ENCODE results near the gene UCK1.

UCK1 gene

GRCh38 chr9:131537946-131538345, 6.9 kb upstream of the UCK1 start:
- Histone ChIP-seq H3K36me3 (ENCODE audit: control insufficient read depth in 5 of 5, insufficient read depth in 5 of 5, low read length in 5 of 5) (no peaks in the 10 kb centered on the region), H3K4me3 (ENCODE audit: low read depth in 1 of 5, low read length in 5 of 5) (no peak overlapping the region), H3K27ac (ENCODE audit: low read depth, low read length) (no peak overlapping the region), H3K9me3 (ENCODE audit: control insufficient read depth in 5 of 5, low read length in 5 of 5) (peaks cover 0 to 6% (median 0%) of the 10 kb centered on the region in 5 donors), H3K27me3 (ENCODE audit: control insufficient read depth in 5 of 5, insufficient read depth in 4 of 5, low read length in 5 of 5) (no peaks in the 10 kb centered on the region), H3K4me1 (ENCODE audit: control insufficient read depth in 5 of 5, insufficient read depth in 5 of 5, low read length in 5 of 5) (no peaks in the 10 kb centered on the region), H3K9ac (ENCODE audit: low read length in 5 of 5) (no peak overlapping the region)

- no peak overlapping the region for H3K4me3 ChIP-seq (ENCODE audit: low read depth in 1 of 5, low read length in 5 of 5)
- no peaks in the 10 kb centered on the region for H3K27me3 ChIP-seq (ENCODE audit: control insufficient read depth in 5 of 5, insufficient read depth in 4 of 5, low read length in 5 of 5)
- no peak overlapping the region for H3K9ac ChIP-seq (ENCODE audit: low read length in 5 of 5)
- no peak overlapping the region for H3K27ac ChIP-seq (ENCODE audit: low read depth, low read length)
- H3K4me1 ChIP-seq (ENCODE audit: control insufficient read depth in 5 of 5, insufficient read depth in 5 of 5, low read length in 5 of 5): peaks cover under 1 to 15% (median 14%) of the 10 kb centered on the region in 5 donors
- no peaks in the 10 kb centered on the region for H3K9me3 ChIP-seq (ENCODE audit: control insufficient read depth in 5 of 5, low read length in 5 of 5)
- H3K36me3 ChIP-seq (ENCODE audit: control insufficient read depth in 5 of 5, insufficient read depth in 5 of 5, low read length in 5 of 5): peaks cover 0 to 2% (median 0%) of the 10 kb centered on the region in 5 donors
Measured at GRCh38 chr9:131534721-131535237, 3.7 kb upstream of the UCK1 start.

DNA sequence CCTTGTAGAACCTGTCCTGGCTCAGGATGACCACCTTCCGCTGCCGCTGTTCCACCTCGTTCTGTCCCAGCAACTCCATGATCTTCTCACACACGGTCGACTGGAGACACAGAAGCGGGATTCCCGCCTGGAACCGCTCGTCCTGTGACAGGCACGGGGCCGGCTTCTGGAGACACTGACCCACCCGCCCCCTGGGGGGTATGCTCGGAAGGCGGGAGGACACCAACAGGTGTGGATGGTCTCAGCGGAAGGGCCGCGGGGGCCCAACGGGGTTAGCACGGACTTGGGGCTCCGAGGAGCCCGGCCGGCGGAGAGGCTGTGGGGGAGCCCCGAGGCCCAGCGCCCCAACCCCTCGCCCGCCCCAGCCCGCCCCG, 530 bp downstream of the UCK1 start:
- no peaks in the 10 kb centered on the region for H3K9me3 ChIP-seq (ENCODE audit: control insufficient read depth in 5 of 5, low read length in 5 of 5)
- H3K9ac ChIP-seq (ENCODE audit: low read length in 5 of 5): peak overlapping the region; percentile 56 to 92 (median 90)
- H3K4me1 ChIP-seq (ENCODE audit: control insufficient read depth in 5 of 5, insufficient read depth in 5 of 5, low read length in 5 of 5): peaks cover 2 to 20% (median 17%) of the 10 kb centered on the region in 5 donors
- no peak overlapping the region for H3K27ac ChIP-seq (ENCODE audit: low read depth, low read length)
- peak overlapping the region; percentile 75 to 86 (median 83) for H3K4me3 ChIP-seq (ENCODE audit: low read depth in 1 of 5, low read length in 5 of 5)
- peaks cover 0 to 45% (median 36%) of the 10 kb centered on the region in 5 donors for H3K36me3 ChIP-seq (ENCODE audit: control insufficient read depth in 5 of 5, insufficient read depth in 5 of 5, low read length in 5 of 5)
- H3K27me3 ChIP-seq (ENCODE audit: control insufficient read depth in 5 of 5, insufficient read depth in 4 of 5, low read length in 5 of 5): no peaks in the 10 kb centered on the region

GRCh38 chr9:131529597-131530545, 1.2 kb downstream of the UCK1 start:
- peak overlapping the region; percentile 75 to 86 (median 83) for H3K4me3 ChIP-seq (ENCODE audit: low read depth in 1 of 5, low read length in 5 of 5)
- no peaks in the 10 kb centered on the region for H3K9me3 ChIP-seq (ENCODE audit: control insufficient read depth in 5 of 5, low read length in 5 of 5)
- H3K4me1 ChIP-seq (ENCODE audit: control insufficient read depth in 5 of 5, insufficient read depth in 5 of 5, low read length in 5 of 5): peaks cover 2 to 20% (median 17%) of the 10 kb centered on the region in 5 donors
- peaks cover 0 to 51% (median 42%) of the 10 kb centered on the region in 5 donors for H3K36me3 ChIP-seq (ENCODE audit: control insufficient read depth in 5 of 5, insufficient read depth in 5 of 5, low read length in 5 of 5)
- H3K9ac ChIP-seq (ENCODE audit: low read length in 5 of 5): peak overlapping the region; percentile 56 to 92 (median 90)
- H3K27ac ChIP-seq (ENCODE audit: low read depth, low read length): no peak overlapping the region
- no peaks in the 10 kb centered on the region for H3K27me3 ChIP-seq (ENCODE audit: control insufficient read depth in 5 of 5, insufficient read depth in 4 of 5, low read length in 5 of 5)

GRCh38 chr9:131528886-131529505, 2.1 kb downstream of the UCK1 start:
- Histone ChIP-seq H3K9me3 (ENCODE audit: control insufficient read depth in 5 of 5, low read length in 5 of 5) (no peaks in the 10 kb centered on the region), H3K4me3 (ENCODE audit: low read depth in 1 of 5, low read length in 5 of 5) (no peak overlapping the region), H3K27me3 (ENCODE audit: control insufficient read depth in 5 of 5, insufficient read depth in 4 of 5, low read length in 5 of 5) (no peaks in the 10 kb centered on the region), H3K36me3 (ENCODE audit: control insufficient read depth in 5 of 5, insufficient read depth in 5 of 5, low read length in 5 of 5) (peaks cover 0 to 60% (median 50%) of the 10 kb centered on the region in 5 donors), H3K27ac (ENCODE audit: low read depth, low read length) (no peak overlapping the region), H3K4me1 (ENCODE audit: control insufficient read depth in 5 of 5, insufficient read depth in 5 of 5, low read length in 5 of 5) (peaks cover 2 to 20% (median 17%) of the 10 kb centered on the region in 5 donors), H3K9ac (ENCODE audit: low read length in 5 of 5) (no peak overlapping the region)

GRCh38 chr9:131528186-131528585, 2.9 kb downstream of the UCK1 start:
- H3K4me3 ChIP-seq (ENCODE audit: low read depth in 1 of 5, low read length in 5 of 5): no peak overlapping the region
- peaks cover 0 to 68% (median 58%) of the 10 kb centered on the region in 5 donors for H3K36me3 ChIP-seq (ENCODE audit: control insufficient read depth in 5 of 5, insufficient read depth in 5 of 5, low read length in 5 of 5)
- no peaks in the 10 kb centered on the region for H3K27me3 ChIP-seq (ENCODE audit: control insufficient read depth in 5 of 5, insufficient read depth in 4 of 5, low read length in 5 of 5)
- H3K4me1 ChIP-seq (ENCODE audit: control insufficient read depth in 5 of 5, insufficient read depth in 5 of 5, low read length in 5 of 5): peaks cover 2 to 20% (median 17%) of the 10 kb centered on the region in 5 donors
- H3K27ac ChIP-seq (ENCODE audit: low read depth, low read length): no peak overlapping the region
- H3K9ac ChIP-seq (ENCODE audit: low read length in 5 of 5): no peak overlapping the region
- no peaks in the 10 kb centered on the region for H3K9me3 ChIP-seq (ENCODE audit: control insufficient read depth in 5 of 5, low read length in 5 of 5)

- Histone ChIP-seq H3K4me1 (ENCODE audit: control insufficient read depth in 5 of 5, insufficient read depth in 5 of 5, low read length in 5 of 5) (peaks cover 2 to 13% (median 12%) of the 10 kb centered on the region in 5 donors), H3K27ac (ENCODE audit: low read depth, low read length) (no peak overlapping the region), H3K9me3 (ENCODE audit: control insufficient read depth in 5 of 5, low read length in 5 of 5) (no peaks in the 10 kb centered on the region), H3K9ac (ENCODE audit: low read length in 5 of 5) (no peak overlapping the region), H3K36me3 (ENCODE audit: control insufficient read depth in 5 of 5, insufficient read depth in 5 of 5, low read length in 5 of 5) (peaks cover 0 to 91% (median 81%) of the 10 kb centered on the region in 5 donors), H3K4me3 (ENCODE audit: low read depth in 1 of 5, low read length in 5 of 5) (no peak overlapping the region), H3K27me3 (ENCODE audit: control insufficient read depth in 5 of 5, insufficient read depth in 4 of 5, low read length in 5 of 5) (no peaks in the 10 kb centered on the region)
Measured at GRCh38 chr9:131525643-131526565, 5.2 kb downstream of the UCK1 start.

DNA sequence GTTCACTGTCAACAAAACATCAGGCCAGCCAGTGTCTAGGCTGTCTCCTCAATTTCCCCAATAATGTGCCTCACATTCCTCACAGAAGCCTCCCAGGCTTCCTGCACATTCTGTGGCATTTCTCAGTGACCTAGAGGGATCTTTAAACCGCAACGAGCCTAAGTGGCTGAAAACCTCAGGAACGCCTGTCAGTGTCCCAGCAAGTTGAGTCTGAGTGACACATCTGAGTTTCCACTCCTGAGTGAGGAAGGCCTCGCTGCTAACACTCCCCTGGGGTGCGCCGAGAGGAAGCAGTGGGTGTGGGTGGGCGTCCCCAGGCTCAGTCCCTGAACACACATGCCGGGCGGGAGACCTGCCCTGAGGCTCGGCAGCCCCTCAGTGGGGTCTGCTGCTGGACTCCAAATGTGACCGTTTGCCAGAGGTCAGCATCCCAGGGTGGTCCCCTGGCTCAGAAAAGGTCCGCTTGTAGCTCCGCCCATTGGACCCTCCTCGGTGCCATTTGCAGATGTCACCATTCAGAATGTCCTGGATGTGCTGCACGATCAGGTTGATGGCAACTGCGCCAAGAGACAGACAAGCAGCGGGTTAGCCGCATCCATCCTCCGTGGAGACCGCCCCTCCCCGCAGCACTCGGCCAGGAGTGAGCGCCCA, 6.3 kb downstream of the UCK1 start:
- Histone ChIP-seq H3K27ac (ENCODE audit: low read depth, low read length) (no peak overlapping the region), H3K27me3 (ENCODE audit: control insufficient read depth in 5 of 5, insufficient read depth in 4 of 5, low read length in 5 of 5) (no peaks in the 10 kb centered on the region), H3K4me1 (ENCODE audit: control insufficient read depth in 5 of 5, insufficient read depth in 5 of 5, low read length in 5 of 5) (peaks cover 1 to 4% (median 4%) of the 10 kb centered on the region in 5 donors), H3K9me3 (ENCODE audit: control insufficient read depth in 5 of 5, low read length in 5 of 5) (no peaks in the 10 kb centered on the region), H3K36me3 (ENCODE audit: control insufficient read depth in 5 of 5, insufficient read depth in 5 of 5, low read length in 5 of 5) (peaks cover 0 to 100% (median 91%) of the 10 kb centered on the region in 5 donors), H3K4me3 (ENCODE audit: low read depth in 1 of 5, low read length in 5 of 5) (no peak overlapping the region), H3K9ac (ENCODE audit: low read length in 5 of 5) (no peak overlapping the region)
